Measurements from ENCODE around the gene KLHL24.
"Not testable (repeated sequence)": the region's sequence is repeated elsewhere in the genome, so short reads cannot be mapped to it uniquely, and the experiment has no call there.

KLHL24 gene

GRCh38 chr3:183697610-183698317 is 62.3 kb downstream of the KLHL24 start, which contains the start of gene YEATS2:
TSS of gene YEATS2 (plus strand) at chr3:183697797. CDS start at chr3:183715163, 17,366 bp downstream.
- DNase-seq, result peak; percentile 77

GRCh38 chr3:183698318-183698751 is 62.9 kb downstream of the KLHL24 start:
- no peak for DNase-seq

DNA sequence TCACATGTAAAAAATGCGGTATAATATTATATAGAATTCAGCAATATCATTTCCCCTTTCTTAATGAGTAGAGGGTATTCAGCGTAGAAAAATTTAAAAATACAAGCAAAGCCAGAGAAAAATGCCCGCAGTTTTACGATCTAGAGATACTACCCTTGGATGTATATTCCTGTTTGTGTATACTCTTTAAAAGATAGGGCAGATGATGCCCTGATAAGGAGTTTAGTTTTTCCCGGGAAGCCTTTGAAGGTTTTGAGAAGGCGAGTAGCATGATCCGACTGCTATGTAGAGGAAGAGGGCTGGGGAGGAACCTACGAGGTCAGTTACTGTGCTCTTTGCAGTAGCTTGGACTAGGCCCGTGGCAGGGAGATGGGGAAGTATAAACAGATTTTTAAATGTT is 63.3 kb downstream of the KLHL24 start:
- DNase-seq, result peak; percentile 21

DNA sequence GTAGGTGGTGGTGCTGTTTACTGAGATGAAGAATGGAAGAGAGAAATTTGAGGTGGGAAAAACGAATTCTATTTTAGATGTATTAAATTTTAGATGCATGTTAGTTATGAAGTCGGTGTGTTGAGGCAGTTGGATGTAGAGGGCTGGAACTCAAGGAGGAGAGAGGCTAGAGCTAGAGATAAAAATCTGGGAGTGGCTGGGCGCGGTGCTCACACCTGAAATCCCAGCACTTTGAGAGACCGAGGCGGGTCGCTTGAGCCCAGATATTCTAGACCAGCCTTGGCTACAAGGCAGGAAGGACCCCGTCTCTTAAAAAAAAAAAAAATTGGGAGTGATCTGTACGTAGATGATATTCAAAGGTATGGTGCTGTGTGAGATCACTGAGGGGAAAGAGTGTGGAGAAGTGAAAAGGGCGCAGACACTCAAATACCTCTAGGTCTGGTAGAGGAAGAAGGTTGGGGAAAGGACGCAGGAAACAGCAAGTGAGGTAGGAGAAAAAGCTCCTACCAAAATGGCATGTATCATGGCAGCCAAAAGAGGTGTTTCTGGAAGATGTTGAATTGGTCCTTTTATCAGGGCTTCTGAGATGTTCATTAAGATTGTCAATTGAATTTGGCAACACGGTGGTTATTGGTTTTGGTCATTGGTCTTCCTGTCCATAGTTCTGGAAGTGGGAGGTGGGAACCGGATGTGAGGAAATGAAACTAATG is 64.0 kb downstream of the KLHL24 start:
- no peak for DNase-seq

DNA sequence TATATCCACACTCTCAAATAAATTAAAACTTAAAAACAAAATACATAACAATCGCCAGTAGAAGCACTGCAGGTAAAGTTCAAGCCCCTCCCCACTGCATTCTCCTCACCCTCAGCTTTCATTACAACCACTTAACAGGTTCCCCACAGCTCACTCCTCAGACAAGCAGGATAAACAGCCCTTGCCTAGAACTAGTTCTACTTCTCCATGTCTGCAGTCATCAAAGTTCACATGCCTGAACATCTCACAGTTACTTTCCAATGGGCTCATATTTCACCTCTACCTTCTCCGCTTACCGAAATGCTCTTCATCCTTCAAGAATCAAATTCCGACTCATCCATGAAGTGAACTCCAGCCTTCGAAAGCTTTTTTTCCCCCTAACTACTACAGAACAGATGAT is 66.3 kb downstream of the KLHL24 start:
- no peak for DNase-seq

GRCh38 chr3:183703892-183704291 is 68.5 kb downstream of the KLHL24 start:
- DNase-seq, result not testable (repeated sequence)

GRCh38 chr3:183710231-183710630 is 74.8 kb downstream of the KLHL24 start:
- no peak for DNase-seq

- DNase-seq, result no peak
These were observed 76.1 kb downstream of the KLHL24 start for GRCh38 chr3:183711516-183711915.

DNA sequence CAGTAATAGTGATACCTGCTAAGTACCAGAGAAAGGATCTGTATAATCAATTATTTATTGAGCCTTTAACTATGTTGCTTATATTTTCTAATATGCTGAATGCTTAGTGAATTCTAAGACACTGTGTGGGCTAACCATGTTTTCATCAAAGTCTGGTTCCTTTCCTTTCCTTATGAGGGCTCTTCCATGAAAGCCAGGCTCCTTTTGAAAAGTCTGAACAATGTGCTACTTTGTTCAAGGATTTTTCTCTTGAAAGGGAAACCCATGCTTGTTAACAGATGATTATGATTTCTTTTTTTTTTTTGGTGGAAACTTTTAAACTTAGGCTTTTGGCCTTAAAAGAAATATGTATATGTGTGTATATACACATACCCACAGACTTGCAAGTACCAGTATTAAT is 79.2 kb downstream of the KLHL24 start:
- no peak for DNase-seq

DNA sequence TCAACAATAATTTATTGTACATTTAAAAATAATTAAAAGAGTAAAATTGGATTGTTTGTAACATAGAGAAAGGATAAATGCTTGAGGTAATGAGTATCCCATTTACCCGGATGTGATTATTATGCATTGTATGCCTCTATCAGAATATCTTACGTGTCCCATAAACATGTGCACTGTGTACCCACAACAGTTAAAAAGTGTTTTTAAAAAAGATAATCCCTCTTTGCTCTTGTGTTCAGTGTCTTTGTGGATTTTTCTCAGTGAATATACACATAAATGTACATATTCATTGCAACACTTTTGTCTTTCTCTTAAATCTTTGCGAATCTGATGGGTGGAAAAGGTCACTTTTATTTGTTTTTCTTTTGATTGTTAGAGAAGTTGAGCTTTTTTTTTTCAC is 82.6 kb downstream of the KLHL24 start:
- no peak for DNase-seq

GRCh38 chr3:183725387-183725786 is 90.0 kb downstream of the KLHL24 start:
- DNase-seq, result no peak

DNA sequence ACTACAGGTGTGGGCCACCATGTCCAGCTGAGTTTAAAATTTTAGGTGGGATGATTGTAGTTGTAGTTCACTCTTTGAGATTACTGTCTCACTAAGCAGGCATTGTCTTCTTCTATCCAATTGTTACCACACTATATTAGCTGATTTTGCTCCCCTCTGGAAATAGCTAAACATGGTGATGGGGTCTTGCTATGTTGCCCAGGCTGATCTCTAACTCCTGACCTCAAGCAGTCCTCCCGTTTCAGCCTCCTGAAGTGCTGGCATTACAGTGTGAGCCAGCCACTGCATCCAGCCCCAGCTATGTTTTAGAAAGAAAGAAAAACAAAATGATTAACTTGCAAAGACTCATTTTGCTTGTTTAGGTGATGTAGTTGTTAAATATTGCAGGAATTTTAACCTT is 92.8 kb downstream of the KLHL24 start:
- no peak for DNase-seq

DNA sequence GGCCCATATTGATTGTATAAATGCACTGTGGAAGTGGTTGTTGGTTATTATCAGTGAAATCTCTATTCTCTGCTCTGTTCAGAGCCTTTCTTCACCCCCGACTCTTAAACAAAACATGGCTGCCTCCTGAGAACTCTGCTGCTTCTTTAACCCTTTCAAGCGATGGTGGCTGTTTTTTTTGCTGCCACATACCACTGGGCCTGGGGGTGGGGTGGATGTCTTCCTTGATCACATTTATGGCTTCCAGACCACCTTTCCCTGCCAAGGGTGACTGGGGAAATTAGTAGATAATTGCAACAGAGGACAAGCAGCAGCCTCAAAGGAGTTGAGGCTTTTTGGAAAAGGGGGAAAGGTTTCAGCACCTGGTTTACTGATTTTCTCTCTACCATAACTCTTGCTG is 94.9 kb downstream of the KLHL24 start:
- DNase-seq, result no peak

DNA sequence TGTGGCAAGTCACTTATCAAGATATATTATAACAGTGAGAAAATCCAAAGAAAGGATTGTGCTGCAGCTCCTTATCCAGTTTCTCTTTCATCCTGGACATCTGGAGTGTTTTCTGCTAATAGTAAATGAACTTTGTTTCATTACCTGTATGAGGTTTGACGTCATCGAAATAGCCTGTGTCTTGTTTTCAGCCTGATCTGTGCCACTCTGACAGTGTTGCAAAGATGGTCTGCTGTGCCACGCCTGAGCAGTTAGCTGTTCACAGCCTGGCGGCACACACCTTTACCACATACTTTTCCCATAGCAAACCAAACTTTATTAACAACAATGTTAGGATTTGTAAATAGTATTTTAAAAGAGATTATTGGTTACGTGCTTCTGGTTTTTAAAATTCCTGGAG is 96.2 kb downstream of the KLHL24 start:
- no peak for DNase-seq

- DNase-seq, result no peak
These were observed 98.1 kb downstream of the KLHL24 start for GRCh38 chr3:183733553-183733952.
